Activated CD4-positive, alpha-beta T cell treated with anti-CD3 and anti-CD28 coated beads, Interleukin-2, amount 50 U/mL, for 24 hours (primary cell): Measurements from ENCODE around the gene TNPO3.

Experiments
- DNase-seq, 2 donors: peaks; one replicate each; pipeline ENCODE4 v3.0.0-alpha.2; 2020; ENCODE audit warnings: low read depth in 1 of 2, low spot score in 1 of 2

TNPO3 gene

GRCh38 chr7:128940494-128941322 is 114.2 kb downstream of the TNPO3 start:
- no peak for DNase-seq

GRCh38 chr7:128939861-128940410 is 115.0 kb downstream of the TNPO3 start:
- no peak for DNase-seq

GRCh38 chr7:128939075-128939860 is 115.6 kb downstream of the TNPO3 start:
- no peak for DNase-seq

GRCh38 chr7:128938544-128939074 is 116.3 kb downstream of the TNPO3 start:
- no peak for DNase-seq

GRCh38 chr7:128937647-128938543 is 117.0 kb downstream of the TNPO3 start, which contains the start of gene IRF5:
IRF5 (plus strand) TSS chr7:128937927; CDS start chr7:128942082, 4,155 bp downstream.
- no peak for DNase-seq

GRCh38 chr7:128937271-128937646 is 117.7 kb downstream of the TNPO3 start:
- DNase-seq = no peak

- no peak for DNase-seq
These were observed 118.1 kb downstream of the TNPO3 start for GRCh38 chr7:128936798-128937197.

GRCh38 chr7:128935342-128935730 is 119.6 kb downstream of the TNPO3 start:
- no peak for DNase-seq

- no peak for DNase-seq
These were observed 120.3 kb downstream of the TNPO3 start for GRCh38 chr7:128934361-128935341.

- DNase-seq = peak in 1 of 2 donors; percentile 38
These were observed 121.6 kb downstream of the TNPO3 start for GRCh38 chr7:128933180-128933891.

- DNase-seq = no peak
These were observed 122.1 kb downstream of the TNPO3 start for GRCh38 chr7:128932862-128933179.

- no peak for DNase-seq
These were observed 122.7 kb downstream of the TNPO3 start for GRCh38 chr7:128931965-128932861.

- DNase-seq = no peak
These were observed 123.6 kb downstream of the TNPO3 start for GRCh38 chr7:128931190-128931798.

GRCh38 chr7:128928882-128929788 is 125.8 kb downstream of the TNPO3 start:
- DNase-seq = no peak

GRCh38 chr7:128928159-128928813 is 126.6 kb downstream of the TNPO3 start:
- DNase-seq = no peak
